Astrocyte of the spinal cord (primary cell): ENCODE data around the gene LRRC75A.

Source experiments
- DNase-seq: peaks from one replicate; pipeline ENCODE4 v3.0.0; 2011; ENCODE audit warnings: low read depth, low spot score
- H3K4me3 ChIP-seq: 2 replicates; pipeline ENCODE4 v1.5.1; 2011; ENCODE audit warnings: low read depth, mild to moderate bottlenecking, low read length, moderate library complexity
- in situ Hi-C: cut with HindIII; loops from 2 replicates; pipeline ENCODE4 v1.10.0; 2017; ENCODE audit warnings: low sequenced_read_pairs
- TF ChIP-seq, protein P1 (sequence below): IDR thresholded peaks from 2 replicates; pipeline ENCODE4 v1.5.1; 2012; ENCODE audit warnings: low read depth, mild to moderate bottlenecking, low read length, inconsistent platforms

LRRC75A gene

DNA sequence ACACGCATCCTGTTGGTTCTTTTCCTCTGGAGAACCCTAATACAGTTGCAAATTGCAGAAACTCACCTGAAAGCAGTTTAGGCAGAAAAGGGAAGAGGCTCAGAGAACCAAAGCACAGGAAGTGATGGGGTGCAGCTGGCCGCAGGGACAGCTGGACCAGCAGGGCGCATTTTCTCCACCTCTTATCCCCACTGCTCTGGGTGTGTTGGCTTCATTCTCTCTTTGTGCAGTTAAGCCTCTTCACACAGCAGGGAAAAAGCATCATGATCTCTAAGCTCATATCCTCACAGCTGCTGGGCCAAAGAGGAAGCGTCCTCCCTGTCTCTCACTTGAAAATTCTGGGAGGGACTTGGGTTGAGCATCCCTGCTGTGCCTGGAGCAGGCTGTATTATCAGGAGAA lies 20.0 kb upstream of the LRRC75A start:
- TF ChIP-seq, protein P1, sequence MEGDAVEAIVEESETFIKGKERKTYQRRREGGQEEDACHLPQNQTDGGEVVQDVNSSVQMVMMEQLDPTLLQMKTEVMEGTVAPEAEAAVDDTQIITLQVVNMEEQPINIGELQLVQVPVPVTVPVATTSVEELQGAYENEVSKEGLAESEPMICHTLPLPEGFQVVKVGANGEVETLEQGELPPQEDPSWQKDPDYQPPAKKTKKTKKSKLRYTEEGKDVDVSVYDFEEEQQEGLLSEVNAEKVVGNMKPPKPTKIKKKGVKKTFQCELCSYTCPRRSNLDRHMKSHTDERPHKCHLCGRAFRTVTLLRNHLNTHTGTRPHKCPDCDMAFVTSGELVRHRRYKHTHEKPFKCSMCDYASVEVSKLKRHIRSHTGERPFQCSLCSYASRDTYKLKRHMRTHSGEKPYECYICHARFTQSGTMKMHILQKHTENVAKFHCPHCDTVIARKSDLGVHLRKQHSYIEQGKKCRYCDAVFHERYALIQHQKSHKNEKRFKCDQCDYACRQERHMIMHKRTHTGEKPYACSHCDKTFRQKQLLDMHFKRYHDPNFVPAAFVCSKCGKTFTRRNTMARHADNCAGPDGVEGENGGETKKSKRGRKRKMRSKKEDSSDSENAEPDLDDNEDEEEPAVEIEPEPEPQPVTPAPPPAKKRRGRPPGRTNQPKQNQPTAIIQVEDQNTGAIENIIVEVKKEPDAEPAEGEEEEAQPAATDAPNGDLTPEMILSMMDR: no peak
- H3K4me3 ChIP-seq: no peak overlapping the region
- in situ Hi-C loops: no loop called here
- DNase-seq: peak; percentile 62

DNA sequence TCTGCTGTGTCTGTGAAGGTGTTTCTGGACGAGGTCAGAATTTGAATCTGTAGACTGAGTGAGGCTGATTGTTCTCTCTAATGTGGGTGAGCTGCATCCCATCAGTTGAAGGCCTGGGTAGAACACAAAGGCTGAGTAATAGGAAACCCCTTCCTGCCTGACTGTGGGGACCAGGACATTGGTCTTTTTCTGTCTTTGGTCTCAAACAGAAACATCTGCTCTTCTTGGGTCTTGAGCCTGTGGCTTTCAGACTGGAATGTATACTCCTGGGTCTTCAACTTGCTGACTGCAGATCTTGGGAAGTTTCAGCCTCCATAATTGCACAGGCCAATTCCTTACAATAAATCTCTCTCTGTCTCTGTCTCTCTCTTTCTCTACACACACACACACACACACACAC lies 19.6 kb upstream of the LRRC75A start:
- no peak for DNase-seq
- no peak overlapping the region for H3K4me3 ChIP-seq
- TF ChIP-seq, protein P1: no peak
- in situ Hi-C loops: no loop called here

DNA sequence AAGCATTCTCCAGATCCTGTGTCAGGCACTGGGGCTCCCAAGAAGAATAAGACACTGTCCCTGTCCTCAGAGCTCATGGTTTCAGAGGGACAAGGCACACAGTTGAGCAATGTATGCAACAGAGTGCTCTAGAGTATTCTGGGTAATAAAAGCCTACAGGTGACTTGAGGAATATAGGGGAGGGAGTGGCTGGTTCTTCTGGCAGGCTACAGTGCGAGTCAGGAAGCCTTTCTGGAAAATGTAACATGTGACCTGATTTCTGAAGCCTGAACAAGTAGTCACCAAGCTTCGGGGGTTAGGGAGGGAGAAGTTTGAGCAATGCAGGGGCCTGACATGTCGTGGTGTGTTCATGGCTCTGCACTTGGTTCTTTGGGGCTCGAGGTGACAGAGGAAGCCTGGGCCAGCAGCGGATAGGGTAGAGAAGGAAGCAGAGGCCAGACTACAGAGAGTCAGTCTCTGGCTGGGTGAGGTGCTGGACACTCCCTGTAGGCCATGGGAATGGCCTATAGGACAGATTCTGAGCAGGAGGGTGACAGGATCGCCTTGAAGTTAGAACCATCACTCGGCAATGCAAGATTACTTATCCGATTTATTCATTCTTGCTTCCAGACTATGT lies 16.0 kb upstream of the LRRC75A start:
- H3K4me3 ChIP-seq: no peak overlapping the region
- DNase-seq: no peak
- in situ Hi-C loops: no loop called here
- TF ChIP-seq, protein P1: no peak

DNA sequence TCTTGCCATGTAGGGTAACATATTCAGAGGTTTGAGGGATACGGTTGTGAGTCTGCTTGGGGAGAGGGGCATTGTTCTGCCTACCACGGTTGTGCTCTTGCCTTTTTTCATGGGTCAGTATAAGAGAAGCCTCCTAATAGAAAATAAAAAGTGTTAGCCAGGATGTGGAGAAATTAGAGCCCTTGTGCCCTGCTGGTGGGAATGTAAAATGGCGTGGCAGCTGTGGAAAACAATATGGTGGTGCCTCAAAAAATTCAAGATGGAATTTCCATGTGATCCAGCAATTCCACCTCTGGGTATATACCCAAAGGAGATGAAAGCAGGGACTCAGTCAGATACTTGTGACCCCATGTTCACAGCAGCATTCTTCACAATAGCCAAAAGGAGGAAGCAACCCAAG lies 14.2 kb upstream of the LRRC75A start:
- no peak for DNase-seq
- in situ Hi-C loops: no loop called here
- H3K4me3 ChIP-seq: no peak overlapping the region
- TF ChIP-seq, protein P1: peak; percentile 24

DNA sequence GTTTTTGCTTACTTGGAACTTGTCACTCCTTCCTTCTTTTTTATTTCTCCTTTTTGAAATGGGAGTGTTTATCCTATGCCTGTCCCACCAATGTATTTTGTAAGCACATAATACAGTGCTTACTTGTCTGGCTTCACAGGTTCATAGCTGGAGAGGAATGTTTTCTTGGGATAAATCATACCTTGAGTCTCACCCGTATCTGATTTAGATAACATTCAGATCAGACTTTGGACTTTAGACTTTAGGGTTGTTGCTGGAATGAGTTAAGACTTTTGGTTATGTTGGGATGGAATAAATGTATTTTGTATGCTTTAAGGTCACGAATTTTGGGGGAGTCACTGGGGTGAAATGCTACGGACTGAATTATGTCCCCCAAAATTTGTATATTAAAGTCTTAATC lies 13.0 kb upstream of the LRRC75A start:
- in situ Hi-C loops: no loop called here
- TF ChIP-seq, protein P1: no peak

DNA sequence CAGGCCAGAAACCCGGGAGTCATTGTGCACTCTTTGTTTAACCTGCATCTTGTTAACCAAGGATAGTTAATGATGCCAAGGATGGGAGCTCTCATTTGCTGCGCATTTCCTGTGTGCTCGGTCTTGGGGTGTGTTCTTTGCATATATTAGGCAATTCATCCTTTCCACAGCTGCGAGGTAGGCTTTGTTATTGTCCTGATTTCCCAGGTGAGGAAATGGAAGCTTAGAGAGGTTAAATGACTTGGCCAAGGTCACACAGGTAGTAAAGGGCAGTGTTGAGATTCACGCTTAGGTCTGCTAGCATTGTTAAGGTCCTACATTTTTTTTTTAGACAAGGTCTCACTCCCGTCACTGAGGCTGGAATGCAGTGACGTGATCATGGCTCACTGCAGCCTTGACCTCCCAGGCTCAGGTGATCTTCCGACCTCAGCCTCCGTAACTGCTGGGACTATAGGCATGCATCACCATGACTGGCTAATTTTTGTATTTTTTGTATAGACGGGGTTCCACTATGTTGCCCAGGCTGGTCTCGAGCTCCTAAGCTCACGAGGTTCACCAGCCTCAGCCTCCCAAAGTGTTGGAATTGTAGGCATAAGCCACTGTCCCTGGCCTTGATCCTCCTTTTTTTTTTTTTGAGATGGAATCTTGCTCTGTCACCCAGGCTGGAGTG lies 5.0 kb upstream of the LRRC75A start:
- in situ Hi-C loops: no loop called here
- TF ChIP-seq, protein P1: no peak
- no peak overlapping the region for H3K4me3 ChIP-seq
- no peak for DNase-seq

More for the DNA sequence above, 13.0 kb upstream of the LRRC75A start:
- no peak for DNase-seq
- H3K4me3 ChIP-seq: no peak overlapping the region
